HepG2 (cell line): ENCODE results near the gene OSBPL10. TPM values are rescaled to one million over a fixed set of nuclear protein-coding genes. Genes with fewer than 3 reads are reported as not detected.
"Not testable (repeated sequence)": the region's sequence is repeated elsewhere in the genome, so short reads cannot be mapped to it uniquely, and the experiment has no call there.

Experiments
- ATAC-seq: fragments of 200-7000 bp; cut with Tn5 transposase; 3 replicates; pipeline ENCODE4 v1.9.1; 2020; ENCODE audit warnings: mild to moderate bottlenecking, moderate library complexity
- BruUV-seq: library from RNA; stranded (reverse); fragments of 400-500 nt; replicated peaks from 2 replicates; lab custom pipeline; 2021; lab: Mats Ljungman, UMichigan
- CTCF ChIA-PET: fragments of 300-600 bp; formaldehyde crosslinking; extraction: SDS; loops from one replicate; lab custom pipeline; 2021; ENCODE audit warnings: low total read pairs, inconsistent platforms, low intra/inter-chr PET ratio; lab: Yijun Ruan, JAX
- POLR2A ChIA-PET: fragments of 350-600 bp; sonication (Branson Sonifier 250); formaldehyde crosslinking; loops from one replicate; lab custom pipeline; 2020; ENCODE audit warnings: antibody characterized with exemption, inconsistent platforms; lab: Yijun Ruan, JAX
- DNase-seq: peaks from one replicate; pipeline ENCODE4 v3.0.0-alpha.2; 2015; ENCODE audit warnings: low spot score
- FAIRE-seq: peaks from 3 replicates; lab custom pipeline; 2011; peaks lifted over from hg19 to GRCh38; lab: Jason Lieb, UNC
- H2AFZ ChIP-seq: one replicate; pipeline ENCODE4 v1.6.1; 2011; ENCODE audit warnings: low read length, inconsistent platforms
- H3K27ac ChIP-seq: fragments of 300-600 bp; 3 replicates; pipeline ENCODE4 v1.8.0; 2011; ENCODE audit warnings: mixed run types, mild to moderate bottlenecking, mixed read lengths, low read length, inconsistent platforms; ENCODE audit not compliant: insufficient read depth; ENCODE audit errors: extremely low read length
- H3K27me3 ChIP-seq, 2 experiments: fragments of 200-600 bp in 1 of 2; 2 replicates in 1 of 2; 3 replicates in 1 of 2; pipeline versions ENCODE4 v1.6.0 to v1.8.0; 2011; ENCODE audit warnings: low read length in 2 of 2, mild to moderate bottlenecking in 2 of 2, moderate library complexity in 2 of 2, inconsistent platforms in 1 of 2; ENCODE audit not compliant: insufficient read depth in 2 of 2, control insufficient read depth in 1 of 2
- H3K36me3 ChIP-seq, 2 experiments: fragments of 200-600 bp in 1 of 2; replicated peaks in 1 of 2; 2 replicates in 1 of 2; 3 replicates in 1 of 2; pipeline versions ENCODE4 v1.5.1 to v1.8.0; 2011; ENCODE audit warnings: low read length in 2 of 2, inconsistent platforms in 1 of 2; ENCODE audit not compliant: insufficient read depth in 2 of 2, control insufficient read depth in 1 of 2
- H3K4me1 ChIP-seq: 2 replicates; pipeline ENCODE4 v1.5.1; 2012; ENCODE audit warnings: low read length, inconsistent platforms; ENCODE audit not compliant: insufficient read depth
- H3K4me2 ChIP-seq: 2 replicates; pipeline ENCODE4 v1.6.0; 2011; ENCODE audit warnings: low read depth, low read length, inconsistent platforms
- H3K4me3 ChIP-seq, 3 experiments: fragments of 200-600 bp in 1 of 3; sonication (generic), shearing (Covaris generic) in 1 of 3; replicated peaks in 1 of 3; 2 replicates each; pipeline ENCODE4 v1.5.1; 2011 to 2016; ENCODE audit warnings: low read length in 3 of 3, inconsistent platforms in 2 of 3, low read depth in 2 of 3, mild to moderate bottlenecking in 2 of 3, control low read depth in 1 of 3, mixed read lengths in 1 of 3; ENCODE audit not compliant: insufficient read depth in 1 of 3
- H3K79me2 ChIP-seq: one replicate; pipeline ENCODE4 v1.6.1; 2011; ENCODE audit warnings: low read length, inconsistent platforms; ENCODE audit not compliant: insufficient read depth
- H3K9ac ChIP-seq: 2 replicates; pipeline ENCODE4 v1.6.0; 2011; ENCODE audit warnings: mild to moderate bottlenecking, low read depth, low read length, inconsistent platforms; ENCODE audit not compliant: insufficient read depth
- H3K9me3 ChIP-seq: 2 replicates; pipeline ENCODE4 v1.5.1; 2012; ENCODE audit warnings: mild to moderate bottlenecking, low read length
- H4K20me1 ChIP-seq: 2 replicates; pipeline ENCODE4 v1.6.0; 2011; ENCODE audit warnings: inconsistent platforms, mild to moderate bottlenecking, low read length, moderate library complexity; ENCODE audit not compliant: insufficient read depth
- AFF4 ChIP-seq: sonication (generic); formaldehyde crosslinking; IDR thresholded peaks from 2 replicates; pipeline ENCODE4 v1.4.0; 2020; ENCODE audit warnings: missing genetic modification reagents
- XBP1 ChIP-seq: sonication (generic); formaldehyde crosslinking; IDR thresholded peaks from 2 replicates; pipeline ENCODE4 v1.5.0; 2020; ENCODE audit warnings: missing genetic modification reagents
- YEATS2 ChIP-seq: sonication (generic); formaldehyde crosslinking; IDR thresholded peaks from 2 replicates; pipeline ENCODE4 v1.4.0; 2020; ENCODE audit warnings: missing genetic modification reagents, borderline replicate concordance
- WGBS: methylation state at CpG from one replicate; pipeline ENCODE4 v1.1.6; 2017; ENCODE audit warnings: low lambda C conversion rate; 5-methylcytosine and 5-hydroxymethylcytosine counted together
- in situ Hi-C: cut with HindIII; loops from 2 replicates; pipeline ENCODE4 v1.10.0; 2017; ENCODE audit warnings: low pct_unique_long_range_greater_than_20kb; ENCODE audit not compliant: extremely low pct_ligation_motif_present
- intact Hi-C: fragments of 100-400 bp; cut with micrococcal nuclease; formaldehyde crosslinking; loops from one replicate; pipeline ENCODE4 v1.10.0; 2022; ENCODE audit not compliant: unreplicated experiment
- polyA plus RNA-seq, 8 experiments: library from polyadenylated mRNA; depleted of rRNA in 3 of 8; stranded (reverse) in 7 of 8; unstranded in 1 of 8; fragments of >200 nt; fragmentation: Illumina TruSeq in 4 of 8; extraction: Trizol in 4 of 8; gene quantifications; 2 replicates each; pipeline versions ENCODE4 v1.2.1 to v1.2.3, GENCODE V29; 2011 to 2016; ENCODE audit warnings: low read depth in 4 of 8, missing spikeins in 1 of 8, mixed read lengths in 1 of 8; ENCODE audit not compliant: insufficient read depth in 1 of 8
- total RNA-seq, 5 experiments: library from RNA; depleted of rRNA; stranded (reverse); fragments of >200 nt; fragmentation: Illumina TruSeq; extraction: Trizol; gene quantifications; 2 replicates each; pipeline ENCODE4 v1.2.3, GENCODE V29; 2016; ENCODE audit warnings: low read depth in 1 of 5

The OSBPL10 gene
- total and polyA plus RNA-seq, 2 of the 13 experiments (the other 11 are each of a cell fraction or from before 2014, with no cell fraction given): 10.3 to 28.6 TPM

GRCh38 chr3:31871939-31872507 is 109.0 kb downstream of the OSBPL10 start:
- ATAC-seq (no peak), FAIRE-seq (no peak), DNase-seq (no peak)
- BruUV-seq: no TSS peak
- Histone ChIP-seq H3K4me2 (no peak overlapping the region), H3K4me1 (peaks cover 16% of the 10 kb centered on the region), H3K9ac (no peak overlapping the region), H3K4me3 (no peak overlapping the region), H4K20me1 (no peaks in the 10 kb centered on the region), H3K36me3 (peaks cover 3 to 7% of the 10 kb centered on the region in 2 experiments; a peak in 1 of 5 replicates), H3K27ac (no peak overlapping the region), H3K9me3 (no peaks in the 10 kb centered on the region), H3K27me3 (no peaks in the 10 kb centered on the region), H2AFZ (no peak overlapping the region), H3K79me2 (no peaks in the 10 kb centered on the region)
- WGBS: 95% methylated on average over 5 of the region's 5 CpGs
- in situ Hi-C loops: no loop called here
- intact Hi-C loops: no loop called here
- CTCF ChIA-PET: no interaction called here
- POLR2A ChIA-PET: no interaction called here
- TF ChIP-seq YEATS2 (CRISPR knock-in tag) (no peak), AFF4 (no peak), XBP1 (CRISPR knock-in tag) (no peak)

DNA sequence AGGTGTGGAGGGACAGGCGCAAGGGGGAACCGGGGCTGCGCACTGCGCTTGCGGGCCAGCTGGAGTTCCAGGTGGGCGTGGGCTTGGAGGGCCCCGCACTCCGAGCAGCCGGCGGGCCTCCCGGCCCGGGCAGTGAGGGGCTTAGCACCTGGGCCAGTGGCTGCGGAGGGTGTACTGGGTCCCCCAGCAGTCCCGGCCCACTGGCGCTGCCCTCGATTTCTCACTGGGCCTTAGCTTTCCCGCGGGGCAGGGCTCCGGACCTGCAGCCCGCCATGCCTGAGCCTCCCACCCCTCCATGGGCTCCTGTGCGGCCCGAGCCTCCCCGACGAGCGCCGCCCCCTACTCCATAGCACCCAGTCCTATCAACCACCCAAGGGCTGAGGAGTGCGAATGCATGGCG is 111.0 kb downstream of the OSBPL10 start:
- BruUV-seq, FAIRE-seq, H3K4me2 ChIP-seq, H4K20me1 ChIP-seq, H3K79me2 ChIP-seq, H2AFZ ChIP-seq, intact Hi-C loops, H3K27ac ChIP-seq, in situ Hi-C loops, ATAC-seq, DNase-seq, H3K36me3 ChIP-seq, CTCF ChIA-PET, H3K4me3 ChIP-seq, H3K9me3 ChIP-seq, H3K27me3 ChIP-seq, H3K9ac ChIP-seq, POLR2A ChIA-PET: not testable (repeated sequence)
- 99% methylated on average over 20 of the region's 28 CpGs for WGBS
- peaks cover 16% of the 10 kb centered on the region for H3K4me1 ChIP-seq
